ENCODE measurements around the gene CCL28. TPM values are rescaled to one million over a fixed set of nuclear protein-coding genes. Genes with fewer than 3 reads are reported as not detected.
A peak's percentile ranks its signal among the peaks of the same experiment; 100 is the strongest.

CCL28 gene
- total and polyA plus RNA-seq, 8 donors, result 0.45 to 23.3 (median 8.9) TPM; not detected in 1

DNA sequence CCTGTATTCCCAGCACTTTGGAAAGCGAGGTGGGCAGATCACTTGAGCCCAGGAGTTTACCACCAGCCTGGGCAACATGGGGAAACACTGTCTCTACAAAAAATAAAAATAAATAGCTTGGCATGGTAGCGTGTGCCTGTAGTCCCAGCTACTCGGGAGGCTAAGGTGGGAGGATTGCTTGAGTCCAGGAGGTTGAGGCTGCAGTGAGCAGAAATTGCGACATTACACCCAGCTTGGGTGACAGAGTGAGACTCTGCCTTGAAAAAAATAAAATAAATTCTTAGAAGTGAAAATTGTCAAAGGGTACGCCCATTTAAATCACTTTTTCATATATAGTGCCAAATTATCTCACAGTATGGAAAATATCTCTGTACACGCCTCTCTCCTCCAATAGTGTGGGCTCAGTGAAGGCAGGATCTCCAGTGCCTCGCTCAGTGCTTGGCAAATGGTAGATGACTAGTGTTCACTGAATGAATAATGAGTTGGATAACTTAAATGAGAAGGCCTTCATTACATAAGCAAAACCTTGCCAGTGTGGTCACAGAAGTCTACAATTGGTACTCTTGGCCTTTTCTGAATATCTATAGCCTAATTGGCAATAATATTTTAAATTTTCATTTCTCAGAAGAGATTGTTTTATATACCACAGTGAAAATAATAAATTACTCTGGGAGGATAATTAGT is 9.4 kb upstream of the CCL28 start:
- H3K9me3 ChIP-seq, result no peaks in the 10 kb centered on the region
- no peak for DNase-seq
- 74 to 84% (median 78%) methylated on average over 7 of the region's 7 CpGs for WGBS, 5 donors
- peaks cover 10 to 35% (median 17%) of the 10 kb centered on the region in 4 donors for H3K4me1 ChIP-seq
- H3K4me3 ChIP-seq, result no peak overlapping the region
- intact Hi-C loops (cut with DNase I; ENCODE audit: low total_unique reads), result no loop called here
- no peaks in the 10 kb centered on the region for H3K36me3 ChIP-seq
- H3K27ac ChIP-seq, result peak overlapping the region; percentile 54 to 85 (median 70)
- TF ChIP-seq POLR2AphosphoS5 (IDR thresholded peaks at IDR 0.05), result no peak
- TF ChIP-seq, protein P1, sequence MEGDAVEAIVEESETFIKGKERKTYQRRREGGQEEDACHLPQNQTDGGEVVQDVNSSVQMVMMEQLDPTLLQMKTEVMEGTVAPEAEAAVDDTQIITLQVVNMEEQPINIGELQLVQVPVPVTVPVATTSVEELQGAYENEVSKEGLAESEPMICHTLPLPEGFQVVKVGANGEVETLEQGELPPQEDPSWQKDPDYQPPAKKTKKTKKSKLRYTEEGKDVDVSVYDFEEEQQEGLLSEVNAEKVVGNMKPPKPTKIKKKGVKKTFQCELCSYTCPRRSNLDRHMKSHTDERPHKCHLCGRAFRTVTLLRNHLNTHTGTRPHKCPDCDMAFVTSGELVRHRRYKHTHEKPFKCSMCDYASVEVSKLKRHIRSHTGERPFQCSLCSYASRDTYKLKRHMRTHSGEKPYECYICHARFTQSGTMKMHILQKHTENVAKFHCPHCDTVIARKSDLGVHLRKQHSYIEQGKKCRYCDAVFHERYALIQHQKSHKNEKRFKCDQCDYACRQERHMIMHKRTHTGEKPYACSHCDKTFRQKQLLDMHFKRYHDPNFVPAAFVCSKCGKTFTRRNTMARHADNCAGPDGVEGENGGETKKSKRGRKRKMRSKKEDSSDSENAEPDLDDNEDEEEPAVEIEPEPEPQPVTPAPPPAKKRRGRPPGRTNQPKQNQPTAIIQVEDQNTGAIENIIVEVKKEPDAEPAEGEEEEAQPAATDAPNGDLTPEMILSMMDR (IDR thresholded peaks at IDR 0.05), result no peak
- no peak for TF ChIP-seq EP300 (IDR thresholded peaks at IDR 0.05)
- no peak for TF ChIP-seq POLR2A (IDR thresholded peaks at IDR 0.05)
- H3K27me3 ChIP-seq, result no peaks in the 10 kb centered on the region

- WGBS, 5 donors, result 64 to 74% (median 71%) methylated on average over 4 of the region's 4 CpGs
These were observed 8.1 kb upstream of the CCL28 start for GRCh38 chr5:43420241-43420640.

GRCh38 chr5:43418561-43418960 is 6.4 kb upstream of the CCL28 start:
- no peak for DNase-seq
- no peak overlapping the region for H3K4me3 ChIP-seq
- H3K27me3 ChIP-seq, result no peaks in the 10 kb centered on the region
- no peaks in the 10 kb centered on the region for H3K9me3 ChIP-seq
- H3K36me3 ChIP-seq, result no peaks in the 10 kb centered on the region
- peaks cover 16 to 39% (median 25%) of the 10 kb centered on the region in 4 donors for H3K4me1 ChIP-seq
- no peak overlapping the region for H3K27ac ChIP-seq
- WGBS, 5 donors, result 83 to 95% (median 90%) methylated on average over 2 of the region's 2 CpGs
- intact Hi-C loops (cut with DNase I; ENCODE audit: low total_unique reads), result no loop called here
- TF ChIP-seq, protein P1 (IDR thresholded peaks at IDR 0.05), result no peak
- TF ChIP-seq POLR2A (IDR thresholded peaks at IDR 0.05) (no peak), POLR2AphosphoS5 (IDR thresholded peaks at IDR 0.05) (no peak), EP300 (IDR thresholded peaks at IDR 0.05) (no peak)

More at GRCh38 chr5:43420241-43420640, 8.1 kb upstream of the CCL28 start:
- Histone ChIP-seq H3K27me3 (no peaks in the 10 kb centered on the region), H3K27ac (no peak overlapping the region), H3K4me1 (peaks cover 17 to 37% (median 23%) of the 10 kb centered on the region in 4 donors), H3K36me3 (no peaks in the 10 kb centered on the region), H3K4me3 (no peak overlapping the region), H3K9me3 (no peaks in the 10 kb centered on the region)
- intact Hi-C loops (cut with DNase I; ENCODE audit: low total_unique reads), result no loop called here
- DNase-seq, result no peak
- TF ChIP-seq POLR2AphosphoS5 (IDR thresholded peaks at IDR 0.05) (no peak), POLR2A (IDR thresholded peaks at IDR 0.05) (no peak), EP300 (IDR thresholded peaks at IDR 0.05) (no peak)
- TF ChIP-seq, protein P1 (IDR thresholded peaks at IDR 0.05), result no peak

DNA sequence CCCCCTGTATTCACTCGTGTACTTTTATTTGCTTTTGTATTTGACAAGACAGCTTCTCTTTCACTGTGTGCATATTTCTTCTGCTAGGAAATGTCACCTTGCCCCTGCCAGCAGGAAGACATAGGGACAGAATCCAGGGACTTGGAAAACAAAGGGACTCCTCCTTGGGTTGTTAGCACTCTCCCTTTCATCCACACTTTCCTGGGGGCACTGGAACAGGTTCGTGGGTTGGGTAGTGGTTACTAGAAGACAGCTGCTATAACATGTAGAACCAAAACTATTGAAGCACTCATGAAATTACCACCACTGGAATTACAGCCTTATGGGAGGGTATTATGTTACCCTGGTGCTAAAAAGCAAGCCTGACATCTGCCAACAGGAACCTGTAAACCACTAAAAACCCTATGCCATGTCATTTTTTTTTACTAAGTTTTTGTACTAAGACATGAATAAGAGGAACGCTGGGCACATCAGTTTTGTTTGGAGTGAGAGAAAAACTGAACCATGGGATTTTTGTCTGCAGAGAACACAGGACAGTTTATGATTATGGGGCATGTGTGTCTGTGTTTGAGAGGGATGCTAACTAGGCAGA is 4.7 kb upstream of the CCL28 start:
- intact Hi-C loops (cut with DNase I; ENCODE audit: low total_unique reads), result no loop called here
- TF ChIP-seq, protein P1 (IDR thresholded peaks at IDR 0.05), result no peak
- no peak for TF ChIP-seq POLR2A (IDR thresholded peaks at IDR 0.05)
- TF ChIP-seq POLR2AphosphoS5 (IDR thresholded peaks at IDR 0.05), result no peak
- no peak for TF ChIP-seq EP300 (IDR thresholded peaks at IDR 0.05)
- no peak overlapping the region for H3K27ac ChIP-seq
- H3K9me3 ChIP-seq, result no peaks in the 10 kb centered on the region
- WGBS, 5 donors, result 41 to 57% (median 52%) methylated on average over 3 of the region's 3 CpGs
- no peak for DNase-seq
- H3K27me3 ChIP-seq, result no peaks in the 10 kb centered on the region
- H3K36me3 ChIP-seq, result no peaks in the 10 kb centered on the region
- H3K4me3 ChIP-seq, result no peak overlapping the region
- H3K4me1 ChIP-seq, result peaks cover 9 to 31% (median 24%) of the 10 kb centered on the region in 4 donors
